Erythroblast (primary cell): ENCODE data around the gene GNAQ.

Experiments used
- GATA1 ChIP-seq: IDR thresholded peaks from 2 replicates; pipeline ENCODE4 v1.6.1; 2011; ENCODE audit warnings: low read depth, mild to moderate bottlenecking, control low read depth, low read length, moderate library complexity
- POLR2A ChIP-seq: IDR thresholded peaks from 2 replicates; pipeline ENCODE4 v1.6.1; 2011; ENCODE audit warnings: mild to moderate bottlenecking, low read length

DNA sequence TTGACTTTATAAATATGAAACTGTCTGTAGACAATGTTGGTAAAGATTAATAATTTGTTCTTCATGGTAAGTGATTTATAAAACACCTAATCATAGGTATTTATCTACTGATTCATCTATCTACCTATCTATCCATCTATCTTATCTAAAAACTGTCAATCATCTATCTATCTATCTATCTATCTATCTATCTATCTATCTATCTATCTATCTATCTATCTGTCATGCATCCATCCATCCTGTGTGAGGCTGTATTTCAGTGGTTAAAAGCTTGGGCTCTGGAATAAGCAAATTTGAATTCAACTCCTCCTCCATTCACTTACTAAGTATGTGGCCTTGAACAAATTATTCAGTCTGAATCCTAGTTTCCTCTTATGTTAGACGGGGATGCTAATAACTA lies 221.6 kb downstream of the GNAQ start:
- no peak for TF ChIP-seq POLR2A
- TF ChIP-seq GATA1 = no peak
